HG02678 (cell line): Measurements from ENCODE around the gene MYH7.

ENCODE experiments used
- ATAC-seq: cut with Tn5 transposase; IDR thresholded peaks from one replicate; pipeline ENCODE4 v1.9.1; 2021; ENCODE audit warnings: mild to moderate bottlenecking, moderate library complexity; ENCODE audit not compliant: unreplicated experiment

MYH7 gene

DNA sequence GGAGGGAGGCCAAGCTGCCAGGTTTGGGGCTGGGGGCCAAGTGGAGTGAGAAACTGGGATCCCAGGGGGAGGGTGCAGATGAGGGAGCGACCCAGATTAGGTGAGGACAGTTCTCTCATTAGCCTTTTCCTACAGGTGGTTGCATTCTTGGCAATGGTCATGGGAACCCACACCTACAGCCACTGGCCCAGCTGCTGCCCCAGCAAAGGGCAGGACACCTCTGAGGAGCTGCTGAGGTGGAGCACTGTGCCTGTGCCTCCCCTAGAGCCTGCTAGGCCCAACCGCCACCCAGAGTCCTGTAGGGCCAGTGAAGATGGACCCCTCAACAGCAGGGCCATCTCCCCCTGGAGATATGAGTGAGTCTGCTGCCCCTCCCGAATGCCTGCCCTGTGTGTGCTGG lies 62.4 kb downstream of the MYH7 start:
- no peak for ATAC-seq

DNA sequence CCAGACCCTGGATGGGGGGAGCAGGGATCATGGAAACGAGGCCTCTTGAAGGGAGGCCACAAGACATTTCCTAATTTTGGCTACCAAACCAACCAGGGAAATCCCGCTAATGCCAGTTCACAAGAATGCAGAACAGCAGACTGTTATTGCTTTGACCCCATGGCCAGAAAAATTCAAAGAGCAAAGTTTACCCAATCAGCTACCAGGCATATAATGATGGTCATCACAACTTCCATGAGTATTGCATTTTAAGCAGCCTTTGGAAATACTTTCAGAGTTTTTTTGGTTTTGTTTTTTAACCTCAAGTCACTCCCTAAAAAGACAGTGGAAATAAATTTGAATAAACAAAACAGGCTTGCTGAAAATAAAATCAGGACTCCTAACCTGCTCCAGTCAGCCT lies 63.0 kb downstream of the MYH7 start, which contains the start of gene IL25:
Gene IL25, plus strand, starts transcription at position 301 of the 400 bp plus-strand sequence.
- no peak for ATAC-seq

DNA sequence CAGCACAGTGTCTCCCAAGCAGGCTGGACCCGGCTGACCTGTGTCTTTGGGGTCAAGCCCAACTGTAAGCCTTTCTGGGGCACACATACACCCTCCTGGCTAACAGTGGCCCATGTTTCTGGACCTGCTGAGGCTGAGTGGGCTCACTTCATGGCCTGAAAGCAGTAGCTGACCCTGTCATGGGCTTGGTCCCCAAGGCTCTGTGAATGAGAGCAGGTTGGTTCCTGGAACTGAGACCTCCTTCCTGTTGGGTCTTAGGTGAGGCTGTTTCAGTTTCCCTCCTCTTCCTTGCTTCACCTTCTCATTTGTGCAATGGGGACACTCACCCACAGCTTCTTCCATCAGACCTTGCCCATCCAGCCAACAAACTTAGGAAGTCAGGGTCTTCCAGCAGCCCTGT lies 63.6 kb downstream of the MYH7 start:
- ATAC-seq = no peak

DNA sequence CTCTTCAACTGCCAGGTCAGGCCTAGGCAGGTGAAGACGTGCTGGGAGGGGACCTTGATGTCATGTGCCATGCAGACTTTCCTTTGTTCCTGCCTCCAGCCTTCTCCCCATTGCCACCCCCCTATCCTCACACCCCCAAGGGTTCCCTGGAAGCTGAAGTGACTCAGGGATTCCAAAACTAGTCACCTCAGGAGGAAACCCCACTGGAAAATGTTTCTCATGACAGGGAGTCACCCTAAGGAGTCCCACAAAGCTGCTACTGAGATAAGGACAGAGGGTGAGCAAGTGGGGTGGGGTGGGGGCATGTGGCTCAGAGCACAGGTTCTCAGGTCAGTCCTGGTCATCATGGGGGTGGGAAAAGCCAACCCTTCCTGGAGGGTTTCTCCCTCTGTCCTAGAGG lies 65.2 kb downstream of the MYH7 start:
- no peak for ATAC-seq

DNA sequence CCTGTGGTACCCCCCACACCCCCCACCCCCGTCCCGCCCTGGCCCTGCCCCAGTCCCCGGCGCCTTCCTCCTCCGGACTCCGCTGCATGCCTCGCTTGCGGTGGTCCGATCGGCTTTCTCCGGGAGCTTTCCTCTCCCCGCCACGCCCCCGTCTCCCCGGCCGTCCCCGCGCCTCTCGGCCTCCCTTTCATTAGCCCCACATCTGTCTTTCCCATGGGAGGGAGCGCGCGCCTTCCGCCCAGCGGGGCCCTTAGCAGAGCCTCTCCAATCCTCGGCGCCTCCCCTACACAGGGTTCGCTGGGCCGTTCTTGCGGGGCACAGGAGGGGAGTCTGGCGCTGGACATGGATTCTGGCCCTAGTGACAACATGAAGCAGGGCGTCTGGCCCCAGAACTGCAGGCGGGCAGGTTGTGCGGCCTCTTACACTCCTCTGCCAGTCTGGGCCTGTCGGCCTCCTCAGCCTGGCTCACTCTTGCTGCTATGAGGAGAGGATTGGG lies 69.0 kb downstream of the MYH7 start:
- no peak for ATAC-seq

DNA sequence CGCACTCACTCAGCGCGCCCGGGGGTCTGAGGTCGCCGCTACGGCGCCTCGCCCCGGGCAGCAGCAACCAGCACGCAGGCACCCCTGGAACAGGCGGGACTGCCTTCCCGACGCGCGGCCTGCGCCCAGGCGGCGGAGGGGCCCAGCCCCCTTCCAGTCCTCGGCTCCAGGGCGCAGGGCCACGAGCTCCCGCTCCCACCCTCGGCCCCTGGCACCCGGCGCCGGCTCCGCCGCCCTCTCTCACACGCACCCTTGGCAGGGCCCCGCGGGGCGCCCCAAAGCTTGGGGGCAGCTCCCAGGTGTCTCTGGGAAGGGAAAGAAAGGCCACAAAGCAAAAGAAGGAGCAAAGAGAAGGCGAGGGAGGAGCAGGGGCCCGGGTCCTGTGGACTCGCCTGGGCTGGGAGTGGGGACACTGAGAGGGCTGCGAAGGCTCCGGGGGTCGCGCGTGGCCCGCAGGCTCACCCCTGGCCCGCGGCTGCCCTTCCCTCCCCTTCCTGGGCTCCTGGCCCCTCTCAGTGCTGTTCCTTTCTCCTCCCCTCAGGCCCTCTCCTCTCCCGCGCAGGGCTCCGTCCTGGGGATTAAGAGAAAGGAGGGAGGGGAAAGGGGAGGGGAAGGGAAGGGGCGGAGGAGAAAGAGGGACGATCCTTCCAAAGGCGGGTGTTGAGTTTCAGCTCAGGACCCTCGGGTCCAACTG lies 69.6 kb downstream of the MYH7 start:
- no peak for ATAC-seq

DNA sequence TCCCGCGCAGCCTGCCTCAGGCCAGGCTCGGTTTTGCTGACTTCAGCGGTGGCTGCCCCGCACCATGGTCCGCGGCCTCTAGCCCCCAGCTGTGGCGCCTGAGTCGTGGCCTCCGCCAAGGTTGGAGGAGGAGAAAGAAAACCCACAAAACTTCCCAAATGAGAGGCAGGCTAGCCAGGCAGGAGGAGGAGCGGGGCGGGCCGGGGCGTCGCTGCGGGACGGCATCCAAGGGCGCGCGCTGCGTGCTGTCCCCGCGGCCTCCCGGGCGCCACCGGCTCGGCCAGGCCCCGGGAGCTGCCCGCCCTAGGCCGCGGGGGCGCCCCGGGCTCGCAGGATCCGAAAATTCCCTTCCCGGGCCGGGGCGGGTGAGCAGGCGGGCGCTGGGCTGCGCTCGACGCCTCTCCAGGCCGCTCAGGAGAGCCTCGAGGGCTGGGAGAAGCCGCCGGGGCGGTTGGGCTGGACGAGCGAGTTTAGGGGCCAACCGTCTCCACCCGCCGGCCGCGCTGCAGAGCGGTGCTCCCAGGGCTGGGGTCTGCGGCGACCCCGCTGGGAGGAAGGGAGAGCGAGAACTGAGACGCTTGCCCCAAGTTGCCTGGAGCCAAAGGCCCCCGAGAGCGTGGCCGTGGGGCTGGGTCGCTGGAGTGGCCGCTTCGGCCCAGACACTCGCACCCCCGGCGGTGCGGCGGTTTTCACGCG lies 70.3 kb downstream of the MYH7 start, which contains the start of gene EFS:
Gene EFS, minus strand, starts transcription at position 137 of the 696 bp plus-strand sequence. CDS start 147 bp downstream, outside the sequence.
- ATAC-seq = no peak

DNA sequence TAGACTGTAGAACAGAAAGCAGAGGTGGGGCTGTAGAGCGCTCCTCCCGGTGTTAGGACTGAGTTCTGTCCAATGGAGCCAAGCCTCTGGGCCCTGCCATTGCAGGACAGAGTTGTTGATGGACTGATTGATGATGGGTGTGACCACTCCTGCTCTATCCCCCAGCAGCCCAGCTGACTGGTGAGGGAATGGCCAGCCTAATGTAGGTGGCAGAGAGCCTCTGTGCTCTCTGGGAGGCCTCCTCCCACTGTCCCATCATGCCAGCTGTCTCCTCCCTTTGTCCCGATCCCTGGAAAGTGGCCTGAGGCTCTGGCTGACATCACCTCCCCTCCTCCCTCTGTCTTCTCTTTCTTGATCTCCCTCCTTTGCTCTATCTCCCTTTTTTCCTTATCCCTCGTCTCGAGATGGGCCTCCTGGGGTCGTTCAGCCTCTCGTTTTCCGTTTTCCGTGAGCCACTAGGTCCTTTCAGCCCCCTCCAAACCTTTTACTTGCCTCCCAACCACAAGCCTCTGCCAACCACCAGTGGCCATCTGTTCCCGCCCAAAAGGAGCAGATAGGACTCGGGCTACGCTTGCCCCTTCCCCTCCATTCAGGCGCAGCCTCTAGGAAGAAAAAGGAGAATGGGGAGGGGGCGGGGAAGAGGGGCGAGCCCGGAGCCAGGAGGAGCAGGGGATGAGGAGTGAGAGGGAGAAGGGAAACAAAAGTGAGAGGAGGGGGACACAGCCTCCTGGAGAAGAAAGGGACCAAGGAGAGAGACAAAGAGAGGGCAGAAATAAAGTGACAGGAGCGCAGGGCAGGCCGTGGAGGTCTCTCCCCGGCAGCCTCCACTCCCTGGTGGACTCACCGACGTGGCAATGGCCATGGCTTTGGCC lies 71.1 kb downstream of the MYH7 start:
- ATAC-seq = no peak
